ENCODE results near the gene STK17A.

GRCh38 chr7:43575506-43575905 lies 7.4 kb upstream of the STK17A start:
- TF ChIP-seq CTCF (IDR thresholded peaks at IDR 0.05; ENCODE audit: low read depth, low read length) (no peak), POLR2A (IDR thresholded peaks at IDR 0.05; ENCODE audit: extremely low read depth, insufficient read length) (no peak), MAX (IDR thresholded peaks at IDR 0.05; ENCODE audit: low read depth, low read length) (no peak)

All from NB4 (cell line).